ENCODE measurements around the gene ASB18. TPM values are rescaled to one million over a fixed set of nuclear protein-coding genes. Genes with fewer than 3 reads are reported as not detected.

Gene ASB18
- total RNA-seq, 1 experiment from 2014 or later, result not detected

- H3K9me3 Mint-ChIP-seq (ENCODE audit: unreplicated experiment), result no peaks in the 10 kb centered on the region
- no peak overlapping the region for H3K27ac Mint-ChIP-seq (ENCODE audit: unreplicated experiment)
- TF ChIP-seq CTCF (IDR thresholded peaks at IDR 0.05; ENCODE audit: insufficient read depth in 1 of 2, low read depth in 1 of 2, low read length in 1 of 2, severe bottlenecking in 1 of 2, unreplicated experiment in 1 of 2), result no peak
- ChIA-PET POLR2A (no interaction called here), CTCF (no interaction called here)
- H3K36me3 Mint-ChIP-seq (ENCODE audit: insufficient read depth, unreplicated experiment), result no peaks in the 10 kb centered on the region
- BruUV-seq (replicated peaks), result no TSS peak
- no peaks in the 10 kb centered on the region for H3K27me3 ChIP-seq (replicated peaks; ENCODE audit: control insufficient read depth, insufficient read depth, low read length)
- no peaks in the 10 kb centered on the region for H3K9me3 ChIP-seq
- H3K36me3 ChIP-seq (ENCODE audit: control insufficient read depth, insufficient read depth, low read length), result no peaks in the 10 kb centered on the region
- intact Hi-C loops (cut with micrococcal nuclease; ENCODE audit: unreplicated experiment), result no loop called here
- H3K4me1 Mint-ChIP-seq (ENCODE audit: low read depth, unreplicated experiment), result no peaks in the 10 kb centered on the region
- no peaks in the 10 kb centered on the region for H3K4me1 ChIP-seq
- no peak overlapping the region for H3K4me3 ChIP-seq (ENCODE audit: low read depth, low read length)
- no peak for DNase-seq
- H3K27me3 Mint-ChIP-seq (ENCODE audit: insufficient read depth, unreplicated experiment), result no peaks in the 10 kb centered on the region
- H3K4me3 Mint-ChIP-seq (ENCODE audit: unreplicated experiment), result no peak overlapping the region
These were observed 49.0 kb downstream of the ASB18 start for GRCh38 chr2:236215196-236215595.

- intact Hi-C loops (cut with micrococcal nuclease; ENCODE audit: unreplicated experiment), result no loop called here
- POLR2A ChIA-PET, result no interaction called here
- no peaks in the 10 kb centered on the region for H3K9me3 Mint-ChIP-seq (ENCODE audit: unreplicated experiment)
These were observed 49.7 kb downstream of the ASB18 start for GRCh38 chr2:236214376-236214995.

GRCh38 chr2:236211296-236211695 lies 52.9 kb downstream of the ASB18 start:
- no peak for DNase-seq
- Mint-ChIP-seq H3K9me3 (ENCODE audit: unreplicated experiment) (no peaks in the 10 kb centered on the region), H3K36me3 (ENCODE audit: insufficient read depth, unreplicated experiment) (no peaks in the 10 kb centered on the region), H3K4me1 (ENCODE audit: low read depth, unreplicated experiment) (peaks cover 7% of the 10 kb centered on the region), H3K27me3 (ENCODE audit: insufficient read depth, unreplicated experiment) (no peaks in the 10 kb centered on the region), H3K27ac (ENCODE audit: unreplicated experiment) (no peak overlapping the region), H3K4me3 (ENCODE audit: unreplicated experiment) (no peak overlapping the region)
- ChIA-PET CTCF (no interaction called here), POLR2A (no interaction called here)
- intact Hi-C loops (cut with micrococcal nuclease; ENCODE audit: unreplicated experiment), result no loop called here
- no peak overlapping the region for H3K4me3 ChIP-seq (ENCODE audit: low read depth, low read length)
- BruUV-seq (replicated peaks), result no TSS peak
- H3K27me3 ChIP-seq (replicated peaks; ENCODE audit: control insufficient read depth, insufficient read depth, low read length), result no peaks in the 10 kb centered on the region
- H3K4me1 ChIP-seq, result no peaks in the 10 kb centered on the region
- TF ChIP-seq CTCF (IDR thresholded peaks at IDR 0.05; ENCODE audit: insufficient read depth in 1 of 2, low read depth in 1 of 2, low read length in 1 of 2, severe bottlenecking in 1 of 2, unreplicated experiment in 1 of 2), result no peak
- no peaks in the 10 kb centered on the region for H3K9me3 ChIP-seq
- no peaks in the 10 kb centered on the region for H3K36me3 ChIP-seq (ENCODE audit: control insufficient read depth, insufficient read depth, low read length)

More at GRCh38 chr2:236214376-236214995, 49.7 kb downstream of the ASB18 start:
- Histone ChIP-seq H3K36me3 (ENCODE audit: control insufficient read depth, insufficient read depth, low read length) (no peaks in the 10 kb centered on the region), H3K9me3 (no peaks in the 10 kb centered on the region), H3K4me3 (ENCODE audit: low read depth, low read length) (no peak overlapping the region), H3K27me3 (replicated peaks; ENCODE audit: control insufficient read depth, insufficient read depth, low read length) (no peaks in the 10 kb centered on the region), H3K4me1 (no peaks in the 10 kb centered on the region)
- Mint-ChIP-seq H3K27ac (ENCODE audit: unreplicated experiment) (no peak overlapping the region), H3K36me3 (ENCODE audit: insufficient read depth, unreplicated experiment) (no peaks in the 10 kb centered on the region), H3K4me1 (ENCODE audit: low read depth, unreplicated experiment) (peaks cover 5% of the 10 kb centered on the region), H3K27me3 (ENCODE audit: insufficient read depth, unreplicated experiment) (no peaks in the 10 kb centered on the region), H3K4me3 (ENCODE audit: unreplicated experiment) (no peak overlapping the region)
- no TSS peak for BruUV-seq (replicated peaks)
- TF ChIP-seq CTCF (IDR thresholded peaks at IDR 0.05; ENCODE audit: insufficient read depth in 1 of 2, low read depth in 1 of 2, low read length in 1 of 2, severe bottlenecking in 1 of 2, unreplicated experiment in 1 of 2), result no peak
- DNase-seq, result no peak
- CTCF ChIA-PET, result no interaction called here
